ENCODE results near the gene CD300LG.

- TF ChIP-seq REST (IDR thresholded peaks at IDR 0.05; ENCODE audit: unreplicated experiment): no peak
- no peak for TF ChIP-seq CTCF (conservative IDR thresholded peaks at IDR 0.05; ENCODE audit: low read depth in 2 of 2)
- TF ChIP-seq POLR2AphosphoS5 (IDR thresholded peaks at IDR 0.05; ENCODE audit: low read depth): no peak
- TF ChIP-seq EZH2 (IDR thresholded peaks at IDR 0.05; ENCODE audit: low read depth, unreplicated experiment): no peak
- TF ChIP-seq EZH2phosphoT487 (IDR thresholded peaks at IDR 0.05; ENCODE audit: unreplicated experiment): no peak
- TF ChIP-seq JUNB (IDR thresholded peaks at IDR 0.05; ENCODE audit: unreplicated experiment): no peak
- no peak for TF ChIP-seq NANOG (IDR thresholded peaks at IDR 0.05; ENCODE audit: borderline replicate concordance)
- no peak for TF ChIP-seq ZNF114 (CRISPR knock-in tag; IDR thresholded peaks at IDR 0.05)
- TF ChIP-seq CREB1 (CRISPR knock-in tag; IDR thresholded peaks at IDR 0.05; ENCODE audit: low read depth): no peak
- no peak for TF ChIP-seq ZNF331 (CRISPR knock-in tag; IDR thresholded peaks at IDR 0.05; ENCODE audit: low read depth)
- no peak for TF ChIP-seq ETS1 (IDR thresholded peaks at IDR 0.05)
Observed at GRCh38 chr17:43848601-43849000, 1.6 kb downstream of the CD300LG start.

All from GM23338 (cell line).